GM12874 (cell line): ENCODE results near the gene SMAD4.

Source experiments
- TF ChIP-seq, protein P1 (sequence below): IDR thresholded peaks from 2 replicates; pipeline ENCODE4 v1.5.1; 2011; ENCODE audit warnings: low read depth, mild to moderate bottlenecking, control low read depth, low read length, moderate library complexity; ENCODE audit not compliant: insufficient read depth

Gene SMAD4

DNA sequence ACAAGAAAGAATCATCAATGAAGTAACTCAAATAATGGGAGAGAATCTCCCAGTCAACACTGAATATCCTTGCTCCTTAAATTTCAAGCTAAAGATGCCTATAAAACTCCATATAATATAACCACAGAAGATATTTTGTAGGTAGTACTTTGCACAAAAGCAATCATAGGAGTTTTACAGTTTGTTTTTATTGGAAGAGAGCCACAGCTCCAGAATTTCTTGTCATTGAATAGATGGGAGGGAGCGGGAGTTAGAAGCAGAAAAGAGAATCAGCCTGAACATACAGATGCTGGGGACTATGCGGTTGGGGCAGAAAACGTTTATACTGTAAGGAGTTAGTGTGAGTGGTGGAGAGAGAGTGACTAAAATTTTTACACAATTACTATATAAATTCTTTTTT lies 18.3 kb upstream of the SMAD4 start:
- TF ChIP-seq, protein P1, sequence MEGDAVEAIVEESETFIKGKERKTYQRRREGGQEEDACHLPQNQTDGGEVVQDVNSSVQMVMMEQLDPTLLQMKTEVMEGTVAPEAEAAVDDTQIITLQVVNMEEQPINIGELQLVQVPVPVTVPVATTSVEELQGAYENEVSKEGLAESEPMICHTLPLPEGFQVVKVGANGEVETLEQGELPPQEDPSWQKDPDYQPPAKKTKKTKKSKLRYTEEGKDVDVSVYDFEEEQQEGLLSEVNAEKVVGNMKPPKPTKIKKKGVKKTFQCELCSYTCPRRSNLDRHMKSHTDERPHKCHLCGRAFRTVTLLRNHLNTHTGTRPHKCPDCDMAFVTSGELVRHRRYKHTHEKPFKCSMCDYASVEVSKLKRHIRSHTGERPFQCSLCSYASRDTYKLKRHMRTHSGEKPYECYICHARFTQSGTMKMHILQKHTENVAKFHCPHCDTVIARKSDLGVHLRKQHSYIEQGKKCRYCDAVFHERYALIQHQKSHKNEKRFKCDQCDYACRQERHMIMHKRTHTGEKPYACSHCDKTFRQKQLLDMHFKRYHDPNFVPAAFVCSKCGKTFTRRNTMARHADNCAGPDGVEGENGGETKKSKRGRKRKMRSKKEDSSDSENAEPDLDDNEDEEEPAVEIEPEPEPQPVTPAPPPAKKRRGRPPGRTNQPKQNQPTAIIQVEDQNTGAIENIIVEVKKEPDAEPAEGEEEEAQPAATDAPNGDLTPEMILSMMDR = no peak

DNA sequence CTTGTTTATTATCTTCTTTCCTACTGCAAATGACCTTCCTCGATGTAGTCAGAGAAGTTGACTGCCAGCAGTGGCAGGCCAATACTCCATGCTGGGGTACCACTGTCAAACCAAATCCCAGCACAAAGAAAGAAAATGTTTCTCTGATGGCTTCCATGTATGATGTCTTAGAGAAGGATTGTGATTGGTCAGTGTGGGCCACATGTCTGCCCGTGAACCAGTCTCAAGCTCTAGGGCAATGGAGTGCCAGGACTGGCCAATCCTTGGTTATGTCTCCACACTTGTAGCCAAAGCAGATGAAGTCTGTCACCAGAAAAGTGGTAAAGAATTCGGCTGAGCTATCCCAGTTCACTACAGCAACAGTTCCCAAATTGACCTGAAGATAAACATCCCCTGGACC lies 17.6 kb upstream of the SMAD4 start:
- TF ChIP-seq, protein P1 = no peak

DNA sequence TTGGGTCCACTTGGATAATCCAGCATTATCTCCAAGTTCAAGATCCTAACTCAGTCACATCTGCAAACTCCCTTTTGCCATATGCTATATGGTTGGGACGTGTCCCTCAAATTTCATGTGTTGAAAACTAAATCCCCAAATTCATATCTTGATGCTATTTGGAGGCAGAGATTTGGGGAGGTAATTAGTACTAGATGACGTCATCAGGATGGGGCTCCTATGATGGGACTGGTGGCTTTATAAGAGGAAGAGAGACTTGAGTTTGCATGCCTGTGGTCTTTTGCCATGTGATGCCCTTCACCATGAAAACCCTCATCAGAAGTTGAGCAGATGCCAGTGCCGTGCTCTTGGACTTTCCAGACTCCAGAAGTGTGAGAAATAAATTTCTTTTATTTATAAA lies 16.8 kb upstream of the SMAD4 start:
- TF ChIP-seq, protein P1 = no peak

DNA sequence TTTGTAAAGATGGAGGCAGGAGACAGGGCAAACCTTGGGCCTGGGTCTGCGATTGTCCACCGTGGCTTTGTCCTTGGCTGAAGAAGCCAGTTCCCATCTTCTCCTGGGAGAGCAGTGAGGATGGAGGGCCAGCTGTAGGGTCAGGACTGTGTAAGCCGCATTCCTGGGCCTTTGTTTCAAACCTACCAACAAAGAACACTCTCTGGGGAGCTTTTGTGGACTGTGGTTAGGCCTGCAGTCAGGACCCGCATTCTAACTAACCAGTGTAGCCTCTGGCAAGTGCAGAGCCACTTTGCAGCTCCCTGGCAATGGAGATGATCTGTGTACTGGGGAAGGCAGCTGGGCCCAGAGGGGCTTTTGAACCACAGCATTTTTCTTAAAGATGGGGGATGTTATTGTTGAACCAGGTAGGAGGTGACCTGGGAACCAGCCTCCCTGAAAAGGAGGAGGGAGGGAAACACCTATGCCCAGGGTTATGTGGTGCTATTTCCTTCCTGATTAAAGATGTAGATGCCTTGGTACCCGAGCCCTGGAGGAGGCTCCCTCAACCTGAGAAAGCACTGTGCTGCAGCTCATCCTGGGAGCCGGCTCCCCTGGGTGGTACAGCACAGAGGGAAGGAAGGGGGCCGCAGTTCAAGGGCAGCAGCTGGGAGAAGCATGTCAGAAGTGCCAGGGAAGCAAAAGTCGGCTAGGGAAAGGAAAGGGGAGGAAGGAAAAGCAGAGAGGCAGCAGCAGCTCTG lies 12.7 kb upstream of the SMAD4 start:
- TF ChIP-seq, protein P1 = no peak

DNA sequence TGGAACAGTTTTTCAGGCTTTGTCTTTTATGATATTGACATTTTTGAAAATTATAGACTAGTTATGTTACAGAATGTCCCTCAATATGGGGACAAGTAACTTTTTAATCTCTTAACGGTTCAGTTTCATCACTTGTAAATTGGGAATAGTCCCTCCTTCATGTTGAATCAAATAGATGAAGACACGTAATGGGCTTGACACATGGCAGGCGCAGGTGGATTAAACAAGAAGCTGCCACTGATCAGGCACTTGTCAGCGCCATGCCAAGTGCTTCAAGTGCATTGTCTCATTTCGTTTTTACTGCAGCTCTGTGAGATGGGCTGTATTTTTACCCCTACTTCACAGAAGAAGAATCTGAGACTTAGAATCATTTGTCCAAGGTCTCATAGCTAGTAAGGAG lies 9.5 kb upstream of the SMAD4 start:
- TF ChIP-seq, protein P1 = no peak

DNA sequence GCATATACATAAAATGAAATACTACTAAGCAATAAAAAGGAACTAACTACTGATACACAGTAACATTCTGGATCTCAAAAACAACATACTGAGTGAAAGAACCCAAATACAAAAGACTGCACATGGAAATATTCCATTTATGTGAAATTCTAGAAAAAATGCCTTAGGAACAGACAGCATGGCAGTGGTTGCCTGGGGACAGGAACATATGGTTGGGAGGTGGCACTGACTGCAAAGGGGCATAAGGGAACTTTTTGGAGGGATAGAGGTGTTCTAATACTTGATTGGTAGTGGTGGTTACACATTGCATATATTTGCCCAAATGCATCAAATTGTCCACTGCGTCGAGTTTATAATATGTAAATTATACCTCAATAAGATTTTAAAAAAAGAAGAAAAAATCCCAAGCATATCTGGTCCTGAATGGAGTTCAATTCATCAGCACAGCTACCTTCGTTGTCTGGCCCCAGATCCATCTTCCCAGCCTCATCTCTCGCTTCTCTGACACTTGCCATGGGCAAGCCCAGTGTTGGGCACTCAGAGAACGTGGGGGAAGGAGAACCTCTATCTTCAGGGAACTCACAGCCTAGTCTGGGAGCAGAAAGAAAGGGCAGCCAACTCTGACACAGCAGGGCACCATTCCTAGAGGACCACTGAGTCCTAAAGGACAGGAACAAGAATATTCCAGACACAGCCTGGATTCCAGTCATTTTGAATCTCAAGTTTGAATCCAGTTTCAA lies 8.6 kb upstream of the SMAD4 start:
- TF ChIP-seq, protein P1 = no peak

DNA sequence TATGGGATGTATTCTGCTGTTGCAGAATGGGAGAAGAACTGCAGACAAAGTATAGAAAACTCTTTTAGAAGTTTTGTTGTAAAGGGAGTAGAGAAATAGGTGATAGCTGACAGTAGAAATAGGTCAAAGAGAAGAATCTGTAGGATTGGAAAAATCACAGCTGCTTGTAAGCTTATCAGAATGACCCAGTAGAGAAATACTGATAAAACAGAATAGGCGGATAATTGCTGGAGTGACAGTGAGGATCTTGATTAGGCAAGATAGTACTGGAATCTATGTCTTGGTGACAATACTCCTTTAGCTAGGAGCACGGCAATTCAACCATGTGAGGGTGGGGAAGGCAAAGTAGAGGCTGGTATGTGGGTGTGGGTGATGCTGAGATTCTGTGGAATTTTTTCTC lies 4.5 kb upstream of the SMAD4 start:
- TF ChIP-seq, protein P1 = no peak
